Gastrocnemius medialis (tissue), 4 donors: ENCODE results near the gene C2orf80.

Source experiments
- CTCF ChIP-seq, 5 experiments: fragments of 450-650 bp in 3 of 5; fragments of 200-600 bp in 2 of 5; sonication (generic) in 2 of 5; IDR thresholded peaks in 4 of 5; conservative IDR thresholded peaks in 1 of 5; 1 replicate in 4 of 5; 2 replicates in 1 of 5; pipeline ENCODE4 v1.5.1; 2016 to 2019; ENCODE audit warnings: antibody characterized with exemption in 5 of 5, mild to moderate bottlenecking in 3 of 5, moderate library complexity in 3 of 5
- POLR2A ChIP-seq, 2 donors: fragments of 450-650 bp; IDR thresholded peaks; one replicate each; pipeline ENCODE4 v1.6.1; 2017; ENCODE audit warnings: antibody characterized with exemption in 2 of 2, mild to moderate bottlenecking in 2 of 2, moderate library complexity in 2 of 2

DNA sequence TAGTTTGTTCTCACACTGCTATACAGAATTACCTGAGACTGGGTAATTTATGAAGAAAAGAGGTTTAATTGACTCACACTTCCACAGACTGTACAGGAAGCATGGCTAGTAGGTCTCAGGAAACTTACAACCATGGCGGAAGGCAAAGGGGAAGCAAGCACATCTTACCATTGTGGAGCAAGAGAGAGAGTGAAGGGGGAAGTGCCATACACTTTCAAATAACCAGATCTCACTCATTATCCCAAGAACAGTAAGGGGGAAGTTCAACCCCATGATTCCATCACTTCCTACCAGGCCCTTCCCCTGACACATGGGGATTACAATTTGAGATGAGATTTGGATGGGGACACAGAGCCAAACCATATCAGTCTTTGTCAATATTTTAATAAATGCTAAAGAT lies 38.9 kb downstream of the C2orf80 start:
- TF ChIP-seq CTCF (IDR thresholded peaks at IDR 0.05 in 4 of 5, conservative IDR thresholded peaks at IDR 0.05 in 1 of 5) = no peak
- no peak for TF ChIP-seq POLR2A (IDR thresholded peaks at IDR 0.05)
